ENCODE measurements around the gene TCERG1L. TPM values are rescaled to one million over a fixed set of nuclear protein-coding genes. Genes with fewer than 3 reads are reported as not detected.
"Not testable (repeated sequence)": the region's sequence is repeated elsewhere in the genome, so short reads cannot be mapped to it uniquely, and the experiment has no call there.

Gene TCERG1L
- total RNA-seq, 1 experiment from 2014 or later: not detected

- H3K9me3 ChIP-seq (ENCODE audit: control insufficient read depth, insufficient read depth, low read depth, low read length); BruUV-seq (replicated peaks); H3K4me3 ChIP-seq (ENCODE audit: low read depth in 2 of 2, low read length in 2 of 2); H3K36me3 ChIP-seq (ENCODE audit: control insufficient read depth, insufficient read depth, low read length); in situ Hi-C loops (cut with HindIII; ENCODE audit: low pct_unique_long_range_greater_than_20kb, low sequenced_read_pairs); H3K27ac ChIP-seq (ENCODE audit: low read length); H3K4me1 ChIP-seq (ENCODE audit: control insufficient read depth, insufficient read depth, low read length); POLR2A ChIA-PET; DNase-seq (ENCODE audit: low read depth, low spot score); ATAC-seq; H3K27me3 ChIP-seq (ENCODE audit: control insufficient read depth, insufficient read depth, low read length); intact Hi-C loops (cut with micrococcal nuclease; ENCODE audit: unreplicated experiment); CTCF ChIA-PET: not testable (repeated sequence)
Observed at GRCh38 chr10:131100418-131101410, 210.8 kb downstream of the TCERG1L start.

GRCh38 chr10:131099028-131099726 lies 212.3 kb downstream of the TCERG1L start:
- H3K9me3 ChIP-seq (ENCODE audit: control insufficient read depth, insufficient read depth, low read depth, low read length): no peaks in the 10 kb centered on the region
- TF ChIP-seq SIN3A (IDR thresholded peaks at IDR 0.05; ENCODE audit: borderline replicate concordance, insufficient read depth, low read depth, low read length) (no peak), TCF7L2 (IDR thresholded peaks at IDR 0.05; ENCODE audit: low read depth, low read length) (no peak), CTCF (IDR thresholded peaks at IDR 0.05) (no peak), REST (IDR thresholded peaks at IDR 0.05; ENCODE audit: insufficient read depth in 1 of 2, low read depth in 2 of 2, low read length in 1 of 2) (no peak), POLR2AphosphoS5 (IDR thresholded peaks at IDR 0.05; ENCODE audit: low read depth, low read length) (no peak)
- H3K36me3 ChIP-seq (ENCODE audit: control insufficient read depth, insufficient read depth, low read length): no peaks in the 10 kb centered on the region
- intact Hi-C loops (cut with micrococcal nuclease; ENCODE audit: unreplicated experiment): no loop called here
- no TSS peak for BruUV-seq (replicated peaks)
- in situ Hi-C loops (cut with HindIII; ENCODE audit: low pct_unique_long_range_greater_than_20kb, low sequenced_read_pairs): no loop called here
- H3K4me3 ChIP-seq (ENCODE audit: low read depth in 2 of 2, low read length in 2 of 2): no peak overlapping the region
- H3K4me1 ChIP-seq (ENCODE audit: control insufficient read depth, insufficient read depth, low read length): no peaks in the 10 kb centered on the region
- CTCF ChIA-PET: no interaction called here
- no peaks in the 10 kb centered on the region for H3K27me3 ChIP-seq (ENCODE audit: control insufficient read depth, insufficient read depth, low read length)
- ATAC-seq: no peak
- H3K27ac ChIP-seq (ENCODE audit: low read length): no peak overlapping the region
- POLR2A ChIA-PET: no interaction called here
- no peak for DNase-seq (ENCODE audit: low read depth, low spot score)

Measured in Panc1 (cell line).